BLaER1 treated with 17β-estradiol and CSF1 and Interleukin-3, amounts not matched to agents 10 nM and 100 nM (cell line): ENCODE results near the gene SPAG7.
A peak's percentile ranks its signal among the peaks of the same experiment; 100 is the strongest.

Experiments
- H3K27ac ChIP-seq, 11 experiments: shearing (Covaris generic); formaldehyde crosslinking; 2 replicates each; pipeline ENCODE4 v1.8.1; 2022
- H3K27me3 ChIP-seq, 11 experiments: shearing (Covaris generic); formaldehyde crosslinking; 2 replicates each; pipeline ENCODE4 v1.8.1; 2022
- H3K36me3 ChIP-seq, 11 experiments: shearing (Covaris generic); formaldehyde crosslinking; 2 replicates each; pipeline ENCODE4 v1.8.1; 2022
- H3K4me1 ChIP-seq, 10 experiments: shearing (Covaris generic); formaldehyde crosslinking; 2 replicates each; pipeline ENCODE4 v1.8.1; 2022
- H3K4me2 ChIP-seq, 11 experiments: shearing (Covaris generic); formaldehyde crosslinking; 2 replicates each; pipeline ENCODE4 v1.8.1; 2022
- H3K4me3 ChIP-seq, 10 experiments: shearing (Covaris generic); formaldehyde crosslinking; 2 replicates each; pipeline ENCODE4 v1.8.1; 2022
- H3K9ac ChIP-seq, 11 experiments: shearing (Covaris generic); formaldehyde crosslinking; 2 replicates each; pipeline ENCODE4 v1.8.1; 2022
- H3K9me3 ChIP-seq, 11 experiments: shearing (Covaris generic); formaldehyde crosslinking; replicated peaks in 1 of 11; 2 replicates each; pipeline ENCODE4 v1.8.1; 2022
- H4K20me1 ChIP-seq, 11 experiments: shearing (Covaris generic); formaldehyde crosslinking; 2 replicates each; pipeline ENCODE4 v1.8.1; 2022
- Cebpa-rat ChIP-seq, 11 experiments: shearing (Covaris generic); IDR thresholded peaks; 2 replicates each; pipeline ENCODE4 v1.8.1; 2022

SPAG7 gene

GRCh38 chr17:4971826-4972225, 4.2 kb upstream of the SPAG7 start:
- Histone ChIP-seq H3K9ac (peak overlapping the region in 2 of 11 experiments; percentile 9 to 15; a peak in 1 of 22 replicates), H3K4me2 (no peak overlapping the region), H3K27ac (no peak overlapping the region), H3K36me3 (peaks cover 46 to 82% (median 71%) of the 10 kb centered on the region in 11 experiments), H3K27me3 (no peaks in the 10 kb centered on the region), H4K20me1 (no peaks in the 10 kb centered on the region; a peak in 1 of 22 replicates), H3K9me3 (no peaks in the 10 kb centered on the region), H3K4me1 (peaks cover 25 to 80% (median 42%) of the 10 kb centered on the region in 10 experiments), H3K4me3 (no peak overlapping the region)
- no peak for TF ChIP-seq Cebpa-rat (IDR thresholded peaks at IDR 0.05)

GRCh38 chr17:4970273-4970672, 2.7 kb upstream of the SPAG7 start:
- Histone ChIP-seq H4K20me1 (no peaks in the 10 kb centered on the region; a peak in 1 of 22 replicates), H3K9ac (peak overlapping the region; percentile 12 to 92 (median 86); a peak in 9 of 22 replicates), H3K4me2 (peak overlapping the region in 4 of 11 experiments; percentile 94 to 100 (median 99); a peak in 4 of 22 replicates), H3K36me3 (peaks cover 41 to 75% (median 63%) of the 10 kb centered on the region in 11 experiments), H3K27me3 (no peaks in the 10 kb centered on the region), H3K4me1 (peaks cover 38 to 82% (median 55%) of the 10 kb centered on the region in 10 experiments), H3K4me3 (no peak overlapping the region), H3K27ac (peak overlapping the region in 4 of 11 experiments; percentile 16 to 92 (median 84); a peak in 4 of 22 replicates), H3K9me3 (no peaks in the 10 kb centered on the region)
- no peak for TF ChIP-seq Cebpa-rat (IDR thresholded peaks at IDR 0.05)

- H3K27me3 ChIP-seq, result no peaks in the 10 kb centered on the region
- peak overlapping the region in 10 of 11 experiments; percentile 5 to 93 (median 88); a peak in 13 of 22 replicates for H3K27ac ChIP-seq
- TF ChIP-seq Cebpa-rat (IDR thresholded peaks at IDR 0.05), result no peak
- H3K9me3 ChIP-seq, result no peaks in the 10 kb centered on the region
- H3K4me3 ChIP-seq, result peak overlapping the region in 5 of 10 experiments; percentile 69 to 79 (median 70); a peak in 3 of 20 replicates
- peaks cover 46 to 75% (median 60%) of the 10 kb centered on the region in 11 experiments for H3K36me3 ChIP-seq
- H3K4me2 ChIP-seq, result peak overlapping the region; percentile 91 to 100 (median 98)
- H4K20me1 ChIP-seq, result no peaks in the 10 kb centered on the region; a peak in 1 of 22 replicates
- peaks cover 38 to 83% (median 57%) of the 10 kb centered on the region in 10 experiments for H3K4me1 ChIP-seq
- peak overlapping the region; percentile 16 to 92 (median 88); a peak in 19 of 22 replicates for H3K9ac ChIP-seq
These were observed 2.0 kb upstream of the SPAG7 start for GRCh38 chr17:4969551-4970173.

- no peak for TF ChIP-seq Cebpa-rat (IDR thresholded peaks at IDR 0.05)
- no peaks in the 10 kb centered on the region for H3K27me3 ChIP-seq
- peaks cover 41 to 72% (median 58%) of the 10 kb centered on the region in 11 experiments for H3K36me3 ChIP-seq
- peak overlapping the region; percentile 77 to 93 (median 90) for H3K27ac ChIP-seq
- no peaks in the 10 kb centered on the region; a peak in 1 of 22 replicates for H4K20me1 ChIP-seq
- H3K4me2 ChIP-seq, result peak overlapping the region; percentile 91 to 100 (median 98)
- H3K4me3 ChIP-seq, result peak overlapping the region; percentile 57 to 79 (median 70); a peak in 16 of 20 replicates
- H3K9ac ChIP-seq, result peak overlapping the region; percentile 84 to 92 (median 88)
- peaks cover 35 to 83% (median 53%) of the 10 kb centered on the region in 10 experiments for H3K4me1 ChIP-seq
- H3K9me3 ChIP-seq, result no peaks in the 10 kb centered on the region
These were observed 1.5 kb upstream of the SPAG7 start for GRCh38 chr17:4969047-4969550.

- H3K27ac ChIP-seq, result peak overlapping the region; percentile 77 to 93 (median 90)
- peaks cover 31 to 83% (median 47%) of the 10 kb centered on the region in 10 experiments for H3K4me1 ChIP-seq
- peak overlapping the region; percentile 57 to 79 (median 70) for H3K4me3 ChIP-seq
- peak overlapping the region; percentile 84 to 92 (median 88) for H3K9ac ChIP-seq
- no peak for TF ChIP-seq Cebpa-rat (IDR thresholded peaks at IDR 0.05)
- peaks cover 40 to 66% (median 52%) of the 10 kb centered on the region in 11 experiments for H3K36me3 ChIP-seq
- H3K27me3 ChIP-seq, result no peaks in the 10 kb centered on the region
- H3K4me2 ChIP-seq, result peak overlapping the region; percentile 91 to 100 (median 98)
- H3K9me3 ChIP-seq, result no peaks in the 10 kb centered on the region
- no peaks in the 10 kb centered on the region; a peak in 1 of 22 replicates for H4K20me1 ChIP-seq
These were observed 949 bp upstream of the SPAG7 start for GRCh38 chr17:4968486-4969046.

- no peak for TF ChIP-seq Cebpa-rat (IDR thresholded peaks at IDR 0.05)
- peak overlapping the region; percentile 57 to 79 (median 70) for H3K4me3 ChIP-seq
- H3K4me2 ChIP-seq, result peak overlapping the region; percentile 92 to 99 (median 98)
- peak overlapping the region; percentile 84 to 92 (median 88) for H3K9ac ChIP-seq
- no peaks in the 10 kb centered on the region for H3K27me3 ChIP-seq
- no peaks in the 10 kb centered on the region for H4K20me1 ChIP-seq
- H3K27ac ChIP-seq, result peak overlapping the region; percentile 77 to 93 (median 90)
- H3K36me3 ChIP-seq, result peaks cover 31 to 63% (median 44%) of the 10 kb centered on the region in 11 experiments
- peaks cover 31 to 71% (median 40%) of the 10 kb centered on the region in 10 experiments for H3K4me1 ChIP-seq
- no peaks in the 10 kb centered on the region for H3K9me3 ChIP-seq
These were observed 626 bp downstream of the SPAG7 start for GRCh38 chr17:4966844-4967538.

- H4K20me1 ChIP-seq, result no peaks in the 10 kb centered on the region
- no peaks in the 10 kb centered on the region for H3K9me3 ChIP-seq
- H3K9ac ChIP-seq, result peak overlapping the region in 7 of 11 experiments; percentile 84 to 92 (median 88); a peak in 10 of 22 replicates
- peak overlapping the region in 5 of 11 experiments; percentile 80 to 93 (median 90); a peak in 7 of 22 replicates for H3K27ac ChIP-seq
- peaks cover 21 to 58% (median 37%) of the 10 kb centered on the region in 11 experiments for H3K36me3 ChIP-seq
- no peaks in the 10 kb centered on the region for H3K27me3 ChIP-seq
- TF ChIP-seq Cebpa-rat (IDR thresholded peaks at IDR 0.05), result peak in 1 of 11 experiments; percentile 26; a peak in 1 of 22 replicates
- peak overlapping the region; percentile 84 to 99 (median 96) for H3K4me2 ChIP-seq
- peaks cover 36 to 69% (median 47%) of the 10 kb centered on the region in 10 experiments for H3K4me1 ChIP-seq
- H3K4me3 ChIP-seq, result peak overlapping the region in 6 of 10 experiments; percentile 57 to 79 (median 69); a peak in 7 of 20 replicates
These were observed 2.2 kb downstream of the SPAG7 start for GRCh38 chr17:4965311-4965986.
